Measurements from ENCODE around the gene FAM13C. TPM values are rescaled to one million over a fixed set of nuclear protein-coding genes. Genes with fewer than 3 reads are reported as not detected.

The FAM13C gene
- total RNA-seq, 2 donors from 2014 or later, result 5.4 to 9.6 TPM

Other genes starting within 250 kb of the FAM13C start
- gene PHYHIPL, start 185.9 kb downstream of the FAM13C start, total RNA-seq, result 1 to 10 TPM in 1 of 2 donors, under 1 TPM in 1; 0.33 to 4.9 TPM